HG03558 (cell line): ENCODE measurements around the gene CAMTA1.

Source experiments
- ATAC-seq: cut with Tn5 transposase; IDR thresholded peaks from one replicate; pipeline ENCODE4 v1.9.1; 2021; ENCODE audit warnings: moderate number of reproducible peaks; ENCODE audit not compliant: unreplicated experiment; ENCODE audit errors: extremely low read depth

Gene CAMTA1

DNA sequence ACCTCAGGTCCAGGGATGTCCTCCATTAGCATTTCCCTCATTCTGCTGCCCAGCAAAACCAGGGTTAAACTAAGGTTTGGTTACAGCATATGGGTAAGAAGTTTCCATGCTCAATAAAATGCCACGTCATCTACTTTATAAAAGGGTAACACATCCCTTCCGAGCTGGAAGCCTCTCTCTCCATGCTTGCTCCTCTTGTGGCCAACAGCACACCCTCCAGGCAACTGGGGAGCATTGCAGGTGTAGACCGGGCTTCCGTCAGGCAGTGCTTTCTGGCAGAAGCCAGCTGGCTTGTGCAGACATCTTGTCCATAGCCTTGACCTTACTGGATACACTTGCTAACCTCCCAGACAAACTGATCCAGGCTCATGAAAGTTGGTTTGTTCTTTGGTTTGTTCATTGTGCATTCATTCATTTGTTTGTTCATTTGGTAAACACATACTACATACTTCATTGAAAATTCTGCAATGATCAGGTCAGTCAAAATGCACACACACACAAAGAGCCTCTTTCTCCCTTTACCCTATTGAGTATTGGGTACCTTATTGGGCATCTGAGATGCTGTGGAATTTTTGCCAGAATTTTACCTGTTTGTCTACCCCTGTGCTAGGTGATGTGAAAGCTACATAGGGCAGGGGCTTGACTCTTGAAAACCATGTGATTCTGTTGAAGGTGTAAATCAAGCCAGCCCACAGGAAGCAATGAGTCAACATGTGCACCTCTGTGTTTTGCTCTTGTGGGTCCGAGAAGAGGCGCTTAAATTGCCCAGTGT lies 422.8 kb downstream of the CAMTA1 start:
- no peak for ATAC-seq

DNA sequence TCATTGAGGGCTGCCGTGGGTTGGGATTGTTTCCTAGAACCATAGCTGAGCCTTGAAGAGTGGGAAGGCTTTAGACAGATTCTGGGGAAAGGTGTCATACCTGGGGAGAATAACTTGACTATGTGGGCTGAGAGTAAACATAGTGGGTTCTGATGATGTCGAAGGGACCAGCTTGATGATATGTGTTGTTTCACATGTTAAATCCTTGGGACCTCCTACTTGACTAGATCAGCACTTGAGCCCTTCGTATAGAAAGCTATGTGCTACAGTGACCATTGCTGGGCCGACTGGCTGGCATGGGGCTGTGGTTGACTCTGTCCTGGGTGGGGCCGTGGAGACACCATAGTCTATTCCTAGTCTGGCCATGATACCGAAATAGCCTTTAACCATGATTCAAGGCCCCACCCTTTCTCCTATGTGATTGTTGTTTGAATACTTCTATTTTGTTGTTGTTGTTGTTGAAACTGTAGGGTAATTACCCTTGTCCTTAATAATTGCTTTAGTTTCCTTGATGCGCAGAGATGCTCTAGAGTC lies 423.5 kb downstream of the CAMTA1 start:
- no peak for ATAC-seq

GRCh38 chr1:7209336-7209735 lies 424.1 kb downstream of the CAMTA1 start:
- no peak for ATAC-seq

- no peak for ATAC-seq
These were observed 433.1 kb downstream of the CAMTA1 start for GRCh38 chr1:7218210-7218832.

- ATAC-seq, result no peak
These were observed 433.8 kb downstream of the CAMTA1 start for GRCh38 chr1:7219031-7219430.

- no peak for ATAC-seq
These were observed 434.8 kb downstream of the CAMTA1 start for GRCh38 chr1:7220007-7220406.

- ATAC-seq, result no peak
These were observed 435.5 kb downstream of the CAMTA1 start for GRCh38 chr1:7220712-7221252.

- ATAC-seq, result no peak
These were observed 436.8 kb downstream of the CAMTA1 start for GRCh38 chr1:7221826-7222694.

DNA sequence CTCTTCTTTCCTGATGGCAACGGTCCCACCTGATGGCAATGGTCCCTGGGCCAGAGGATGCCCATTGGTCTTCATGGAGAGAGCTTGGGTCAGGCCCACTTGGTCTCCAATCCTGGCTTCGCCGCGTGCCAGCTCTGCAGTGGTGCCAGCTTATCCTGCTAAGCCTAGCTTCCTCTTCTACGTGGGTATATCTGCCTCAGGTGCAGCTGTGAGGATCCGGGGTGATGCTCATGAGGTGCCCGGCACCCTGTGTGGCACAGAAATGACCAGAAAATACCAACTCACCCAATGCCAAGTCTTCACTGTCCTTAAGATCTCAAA lies 437.4 kb downstream of the CAMTA1 start:
- no peak for ATAC-seq

GRCh38 chr1:7223334-7224080 lies 438.3 kb downstream of the CAMTA1 start:
- no peak for ATAC-seq

- ATAC-seq, result no peak
These were observed 438.9 kb downstream of the CAMTA1 start for GRCh38 chr1:7224081-7224534.

- no peak for ATAC-seq
These were observed 439.4 kb downstream of the CAMTA1 start for GRCh38 chr1:7224644-7225043.

- ATAC-seq, result no peak
These were observed 440.7 kb downstream of the CAMTA1 start for GRCh38 chr1:7225711-7226505.

- no peak for ATAC-seq
These were observed 442.4 kb downstream of the CAMTA1 start for GRCh38 chr1:7227654-7228053.

DNA sequence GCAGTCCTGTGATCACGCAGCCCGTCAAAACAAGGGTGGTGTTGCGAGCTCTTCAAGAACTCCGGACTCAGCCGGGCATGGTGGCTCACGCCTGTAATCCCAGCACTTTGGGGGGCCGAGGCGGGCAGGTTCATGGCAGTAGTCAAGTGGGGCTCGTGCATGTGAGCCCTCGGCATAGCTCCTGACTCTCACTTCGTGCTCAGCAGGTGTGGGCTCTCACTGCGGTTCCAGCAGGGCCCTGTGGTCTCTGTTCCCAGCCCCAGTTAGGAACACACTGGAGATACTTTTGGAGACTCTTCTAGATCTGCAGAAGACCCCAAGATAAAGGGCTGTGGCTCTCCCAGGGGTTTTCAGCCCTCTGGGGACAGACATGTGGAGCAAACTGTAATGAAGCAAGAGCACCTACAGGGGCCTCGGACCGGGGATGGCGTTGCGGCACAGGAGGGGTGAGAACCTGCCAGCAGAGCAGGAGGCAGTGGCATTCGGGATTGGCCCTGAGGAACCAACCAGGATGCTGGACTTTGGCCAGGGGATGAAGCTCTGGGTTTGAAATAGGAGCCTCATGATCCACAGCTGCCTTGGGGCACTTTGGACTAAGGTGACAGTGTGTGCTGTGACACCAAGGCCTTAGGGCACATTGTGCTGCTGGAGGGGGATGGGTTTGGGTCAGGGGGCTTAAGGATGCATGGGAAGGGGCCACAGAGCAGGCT lies 443.2 kb downstream of the CAMTA1 start:
- ATAC-seq, result no peak

DNA sequence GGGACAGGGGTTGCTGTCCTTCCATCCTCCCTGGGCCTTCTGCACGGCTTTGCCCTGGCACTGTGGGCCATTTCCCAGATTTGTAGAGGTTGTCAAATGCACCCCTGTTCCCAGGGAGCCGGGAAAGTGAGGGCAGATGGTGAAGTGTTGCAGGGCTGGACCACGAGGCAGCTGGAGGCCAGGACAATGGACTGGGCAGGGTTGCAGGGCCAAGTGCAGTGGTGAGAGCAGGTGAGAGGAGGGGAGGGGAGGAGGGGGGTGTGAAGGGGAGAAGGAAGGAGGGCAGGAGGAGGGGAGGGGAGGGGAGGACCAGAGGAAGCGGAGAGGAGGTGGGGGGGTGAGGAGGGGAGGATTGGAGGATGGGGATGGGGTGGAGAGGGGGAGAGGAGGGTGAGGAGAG lies 443.9 kb downstream of the CAMTA1 start:
- ATAC-seq, result no peak

- ATAC-seq, result no peak
These were observed 444.7 kb downstream of the CAMTA1 start for GRCh38 chr1:7229696-7230631.
